ENCODE measurements around the gene ECSCR.
A peak's percentile ranks its signal among the peaks of the same experiment; 100 is the strongest.
"Not testable (repeated sequence)": the region's sequence is repeated elsewhere in the genome, so short reads cannot be mapped to it uniquely, and the experiment has no call there.

ECSCR gene

GRCh38 chr5:139410121-139410992, 52.2 kb downstream of the ECSCR start:
- no peak for DNase-seq

DNA sequence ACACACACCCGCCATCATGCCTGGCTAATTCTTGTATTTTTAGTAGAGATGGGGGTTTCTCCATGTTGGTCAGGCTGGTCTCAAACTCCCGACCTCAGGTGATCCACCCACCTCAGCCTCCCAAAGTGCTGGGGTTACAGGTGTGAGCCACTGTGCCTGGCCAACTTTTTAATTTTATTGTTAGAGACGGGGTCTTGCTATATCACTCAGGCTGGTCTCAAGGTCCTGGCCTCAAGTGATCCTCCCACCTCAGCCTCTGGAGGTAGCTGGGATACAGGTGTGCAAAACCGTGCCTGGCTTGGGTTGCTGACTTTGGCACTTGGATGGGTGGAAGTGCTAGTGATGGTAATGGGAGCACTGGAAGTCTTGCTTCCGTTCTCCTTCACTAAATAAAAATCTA, 53.4 kb downstream of the ECSCR start:
- DNase-seq = not testable (repeated sequence)

DNA sequence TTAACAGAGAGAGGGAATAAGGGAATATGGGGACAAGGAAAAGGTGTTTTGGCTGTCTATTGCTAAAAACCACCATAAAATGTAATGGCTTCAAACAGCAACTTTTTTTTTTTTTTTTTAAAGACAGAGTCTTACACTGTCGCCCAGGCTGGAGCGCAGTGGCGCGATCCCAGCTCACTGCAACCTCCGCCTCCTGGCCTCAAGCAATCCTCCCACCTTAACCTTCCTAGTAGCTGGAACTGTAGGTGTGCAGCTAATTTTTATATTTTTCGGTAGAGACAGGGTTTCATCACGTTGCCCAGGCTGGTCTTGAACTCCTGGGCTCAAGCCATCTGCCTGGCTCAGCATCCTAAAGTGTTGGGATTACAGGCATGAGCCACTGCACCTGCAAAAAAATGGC, 54.4 kb downstream of the ECSCR start:
- no peak for DNase-seq

DNA sequence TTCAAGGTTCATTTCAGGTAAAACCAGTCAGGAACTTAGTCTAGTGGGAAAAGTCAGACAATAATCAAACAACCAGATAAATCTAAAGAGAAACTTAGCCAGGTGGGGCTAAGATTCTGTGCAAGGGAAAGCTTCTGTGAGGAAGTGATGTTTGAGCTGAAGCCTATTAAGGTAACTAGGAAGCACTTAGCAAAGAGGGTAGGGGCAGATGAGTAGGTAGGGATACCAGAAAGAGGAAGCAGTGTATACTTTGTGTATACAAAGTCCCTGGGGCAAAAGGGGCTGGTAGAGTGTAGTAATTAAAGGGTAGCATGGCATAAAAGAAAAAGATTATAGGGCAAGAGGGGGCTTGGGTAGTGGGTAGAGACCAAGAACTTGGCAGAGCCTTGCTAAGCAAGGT, 55.0 kb downstream of the ECSCR start:
- no peak for DNase-seq

DNA sequence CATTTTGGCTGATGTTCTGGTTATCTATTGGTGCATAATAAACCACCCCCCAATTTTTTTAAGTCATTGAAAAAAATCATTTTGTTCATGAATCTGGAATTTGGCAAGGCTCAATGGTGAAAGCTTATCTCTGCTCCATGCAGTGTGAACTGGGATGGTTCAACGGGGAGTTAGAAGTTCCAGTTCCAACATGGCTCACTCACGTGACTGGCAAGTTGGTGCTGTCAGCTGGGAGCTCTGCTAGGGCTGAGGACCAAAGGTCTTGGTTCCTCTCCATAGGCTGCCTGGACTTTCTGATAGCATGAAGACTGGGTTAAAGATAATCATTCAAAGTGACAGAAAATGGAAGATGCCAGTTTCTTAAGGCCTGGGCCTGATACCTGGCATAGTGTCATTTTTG, 55.6 kb downstream of the ECSCR start:
- DNase-seq = no peak

DNA sequence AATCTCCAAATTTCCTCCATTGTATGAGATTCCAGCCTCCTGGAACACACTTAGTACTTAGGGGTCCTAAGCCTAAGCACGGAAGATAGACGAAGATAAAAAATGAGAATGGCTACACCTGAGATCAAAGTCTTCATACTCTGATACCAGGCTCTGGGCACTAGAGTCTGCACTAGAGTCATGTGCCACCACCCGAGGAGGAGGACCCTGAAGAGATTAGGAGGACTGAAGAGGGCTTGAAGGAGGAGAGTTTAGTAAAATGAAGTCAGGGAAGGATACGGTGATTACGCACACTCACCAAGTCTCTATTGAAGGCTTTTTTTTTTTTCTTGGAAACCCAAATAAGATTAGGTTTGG, 58.1 kb downstream of the ECSCR start:
- DNase-seq = no peak

GRCh38 chr5:139403787-139404483, 58.6 kb downstream of the ECSCR start, which contains the start of gene SPATA24:
Gene SPATA24, minus strand, starts transcription at chr5:139404089. Its CDS starts 29 bp downstream, at chr5:139404060.
- peak; percentile 99 for DNase-seq

- no peak for DNase-seq
Measured at GRCh38 chr5:139403418-139403786, 59.1 kb downstream of the ECSCR start.

DNA sequence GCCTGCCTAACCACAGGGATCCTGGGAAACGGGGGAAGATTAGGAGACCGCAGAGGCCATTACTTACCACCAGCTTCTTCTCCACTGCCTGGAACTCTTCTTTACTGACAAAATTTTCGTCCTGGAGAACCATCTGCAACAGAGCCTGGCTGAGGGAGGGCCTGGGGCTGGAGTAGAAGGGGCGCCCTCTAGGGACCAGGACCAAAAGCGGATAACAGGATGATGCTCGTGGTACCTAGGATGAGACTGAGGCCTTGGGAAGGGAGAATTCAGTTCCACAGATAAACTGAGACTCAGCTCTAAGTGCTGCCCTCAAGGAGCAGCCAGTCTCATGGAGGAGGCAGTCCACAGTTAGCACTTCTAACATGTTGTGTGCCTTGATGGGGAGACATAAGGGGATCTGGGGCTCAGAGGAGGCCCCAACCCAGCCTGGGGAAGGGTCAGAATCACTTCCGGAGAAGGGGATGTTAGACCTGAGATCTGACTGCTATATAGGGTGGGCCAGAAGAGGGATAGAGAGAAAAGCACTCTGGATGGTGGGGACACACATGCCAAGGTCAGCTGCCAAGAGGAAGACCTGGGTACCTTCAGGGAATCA, 59.9 kb downstream of the ECSCR start:
- DNase-seq = peak; percentile 72

GRCh38 chr5:139401546-139401945, 61.0 kb downstream of the ECSCR start:
- DNase-seq = no peak

- DNase-seq = no peak
Measured at GRCh38 chr5:139399501-139400121, 62.9 kb downstream of the ECSCR start.
